Activated T-cell treated with anti-CD3 and anti-CD28 coated beads, Interleukin-2, amount 50 U/mL, for 4 hours (primary cell): Measurements from ENCODE around the gene MORC2. TPM values are rescaled to one million over a fixed set of nuclear protein-coding genes. Genes with fewer than 3 reads are reported as not detected.
A peak's percentile ranks its signal among the peaks of the same experiment; 100 is the strongest.

Experiments used
- ATAC-seq, 2 donors: fragments of 200-7000 bp; cut with Tn5 transposase; one replicate each; pipeline ENCODE4 v1.10.0; 2021
- DNase-seq: peaks from one replicate; pipeline ENCODE4 v3.0.0-alpha.2; 2020
- H3K27me3 Mint-ChIP-seq: one replicate; pipeline ENCODE4 v1.8.0; 2021; ENCODE audit warnings: low read depth, mixed read lengths
- H3K36me3 Mint-ChIP-seq: one replicate; pipeline ENCODE4 v1.8.0; 2022; ENCODE audit warnings: mixed read lengths; ENCODE audit not compliant: insufficient read depth
- H3K4me1 Mint-ChIP-seq: one replicate; pipeline ENCODE4 v1.8.0; 2021; ENCODE audit warnings: low read depth, mixed read lengths
- H3K4me3 Mint-ChIP-seq: one replicate; pipeline ENCODE4 v1.8.0; 2021; ENCODE audit warnings: mild to moderate bottlenecking, moderate library complexity, mixed read lengths
- H3K9me3 Mint-ChIP-seq: one replicate; pipeline ENCODE4 v1.8.0; 2021; ENCODE audit warnings: mixed read lengths
- total RNA-seq, 3 donors: library from RNA; stranded (reverse); gene quantifications; one replicate each; pipeline ENCODE4 v1.2.1, GENCODE V29; 2021

MORC2 gene
- total RNA-seq, result 10 to 100 TPM; 26.9 to 27.7 (median 27.6) TPM

- H3K36me3 Mint-ChIP-seq, result peaks cover 43% of the 10 kb centered on the region
Measured at GRCh38 chr22:30968015-30968923, at the start of gene MORC2. Gene MORC2, minus strand, starts transcription at chr22:30968774. Its CDS starts 885 bp downstream, at chr22:30967889.

GRCh38 chr22:31005535-31005934 lies 37.0 kb upstream of the MORC2 start:
- H3K27me3 Mint-ChIP-seq, result peaks cover 10% of the 10 kb centered on the region
- no peak overlapping the region for H3K4me3 Mint-ChIP-seq
- H3K9me3 Mint-ChIP-seq, result peaks cover 13% of the 10 kb centered on the region
- ATAC-seq, result no peak
- H3K36me3 Mint-ChIP-seq, result no peaks in the 10 kb centered on the region
- DNase-seq, result no peak
- no peaks in the 10 kb centered on the region for H3K4me1 Mint-ChIP-seq

More at GRCh38 chr22:30968015-30968923, at the start of gene MORC2:
- no peak for ATAC-seq
- Mint-ChIP-seq H3K9me3 (peaks cover 25% of the 10 kb centered on the region), H3K27me3 (no peaks in the 10 kb centered on the region), H3K4me3 (peak within 1 kb of the TSS; percentile 87), H3K4me1 (peaks cover 53% of the 10 kb centered on the region)
- DNase-seq, result no peak

GRCh38 chr22:31001124-31001770 lies 32.7 kb upstream of the MORC2 start:
- Mint-ChIP-seq H3K9me3 (peaks cover 10% of the 10 kb centered on the region), H3K27me3 (peaks cover 8% of the 10 kb centered on the region), H3K4me1 (no peaks in the 10 kb centered on the region), H3K36me3 (no peaks in the 10 kb centered on the region), H3K4me3 (no peak overlapping the region)
- ATAC-seq (no peak), DNase-seq (no peak)

GRCh38 chr22:30998329-30998728 lies 29.8 kb upstream of the MORC2 start:
- H3K4me1 Mint-ChIP-seq, result no peaks in the 10 kb centered on the region
- no peak for ATAC-seq
- no peak overlapping the region for H3K4me3 Mint-ChIP-seq

GRCh38 chr22:30996462-30996861 lies 27.9 kb upstream of the MORC2 start:
- Mint-ChIP-seq H3K27me3 (peaks cover 4% of the 10 kb centered on the region), H3K4me1 (no peaks in the 10 kb centered on the region), H3K9me3 (peaks cover 3% of the 10 kb centered on the region), H3K4me3 (no peak overlapping the region), H3K36me3 (no peaks in the 10 kb centered on the region)
- ATAC-seq, result no peak
- DNase-seq, result no peak

More at GRCh38 chr22:30998329-30998728, 29.8 kb upstream of the MORC2 start:
- Mint-ChIP-seq H3K36me3 (no peaks in the 10 kb centered on the region), H3K27me3 (peaks cover 10% of the 10 kb centered on the region), H3K9me3 (no peaks in the 10 kb centered on the region)
- no peak for DNase-seq

- ATAC-seq, result no peak
Measured at GRCh38 chr22:30994960-30995359, 26.4 kb upstream of the MORC2 start.

GRCh38 chr22:30992565-30992964 lies 24.0 kb upstream of the MORC2 start:
- Mint-ChIP-seq H3K9me3 (peaks cover 18% of the 10 kb centered on the region), H3K4me3 (no peak overlapping the region)
- no peak for ATAC-seq

More at GRCh38 chr22:30994960-30995359, 26.4 kb upstream of the MORC2 start:
- H3K27me3 Mint-ChIP-seq, result peaks cover 3% of the 10 kb centered on the region
- H3K4me1 Mint-ChIP-seq, result no peaks in the 10 kb centered on the region
- no peak for DNase-seq
- H3K36me3 Mint-ChIP-seq, result no peaks in the 10 kb centered on the region
- H3K9me3 Mint-ChIP-seq, result peaks cover 9% of the 10 kb centered on the region
- H3K4me3 Mint-ChIP-seq, result no peak overlapping the region

GRCh38 chr22:30990690-30991089 lies 22.1 kb upstream of the MORC2 start:
- ATAC-seq (no peak), DNase-seq (no peak)
- Mint-ChIP-seq H3K4me1 (no peaks in the 10 kb centered on the region), H3K4me3 (no peak overlapping the region), H3K27me3 (peaks cover 3% of the 10 kb centered on the region), H3K36me3 (no peaks in the 10 kb centered on the region), H3K9me3 (peaks cover 26% of the 10 kb centered on the region)

More at GRCh38 chr22:30992565-30992964, 24.0 kb upstream of the MORC2 start:
- no peaks in the 10 kb centered on the region for H3K4me1 Mint-ChIP-seq
- peaks cover 3% of the 10 kb centered on the region for H3K27me3 Mint-ChIP-seq
- H3K36me3 Mint-ChIP-seq, result no peaks in the 10 kb centered on the region
- DNase-seq, result no peak

GRCh38 chr22:30989474-30989873 lies 20.9 kb upstream of the MORC2 start:
- no peak overlapping the region for H3K4me3 Mint-ChIP-seq
- H3K9me3 Mint-ChIP-seq, result peaks cover 31% of the 10 kb centered on the region
- ATAC-seq (no peak), DNase-seq (no peak)
- H3K36me3 Mint-ChIP-seq, result no peaks in the 10 kb centered on the region
- peaks cover 3% of the 10 kb centered on the region for H3K27me3 Mint-ChIP-seq
- no peaks in the 10 kb centered on the region for H3K4me1 Mint-ChIP-seq

- ATAC-seq (no peak), DNase-seq (no peak)
- H3K4me1 Mint-ChIP-seq, result no peaks in the 10 kb centered on the region
- H3K36me3 Mint-ChIP-seq, result no peaks in the 10 kb centered on the region
- H3K9me3 Mint-ChIP-seq, result peaks cover 49% of the 10 kb centered on the region
- H3K27me3 Mint-ChIP-seq, result no peaks in the 10 kb centered on the region
- no peak overlapping the region for H3K4me3 Mint-ChIP-seq
Measured at GRCh38 chr22:30985561-30986208, 17.1 kb upstream of the MORC2 start.

GRCh38 chr22:30984317-30984716 lies 15.7 kb upstream of the MORC2 start:
- peaks cover 53% of the 10 kb centered on the region for H3K9me3 Mint-ChIP-seq

GRCh38 chr22:30982512-30982911 lies 13.9 kb upstream of the MORC2 start:
- H3K9me3 Mint-ChIP-seq, result peaks cover 61% of the 10 kb centered on the region
- no peak for ATAC-seq
- DNase-seq, result no peak
- H3K27me3 Mint-ChIP-seq, result no peaks in the 10 kb centered on the region
- H3K4me3 Mint-ChIP-seq, result no peak overlapping the region
- H3K36me3 Mint-ChIP-seq, result peaks cover 3% of the 10 kb centered on the region
- no peaks in the 10 kb centered on the region for H3K4me1 Mint-ChIP-seq

More at GRCh38 chr22:30984317-30984716, 15.7 kb upstream of the MORC2 start:
- Mint-ChIP-seq H3K27me3 (no peaks in the 10 kb centered on the region), H3K36me3 (peaks cover 3% of the 10 kb centered on the region), H3K4me1 (no peaks in the 10 kb centered on the region), H3K4me3 (no peak overlapping the region)
- ATAC-seq (no peak), DNase-seq (no peak)

- DNase-seq (no peak), ATAC-seq (no peak)
- no peak overlapping the region for H3K4me3 Mint-ChIP-seq
- H3K9me3 Mint-ChIP-seq, result peaks cover 72% of the 10 kb centered on the region
- H3K4me1 Mint-ChIP-seq, result no peaks in the 10 kb centered on the region
- no peaks in the 10 kb centered on the region for H3K27me3 Mint-ChIP-seq
- peaks cover 22% of the 10 kb centered on the region for H3K36me3 Mint-ChIP-seq
Measured at GRCh38 chr22:30979932-30980331, 11.4 kb upstream of the MORC2 start.

- DNase-seq (no peak), ATAC-seq (no peak)
- Mint-ChIP-seq H3K36me3 (peaks cover 36% of the 10 kb centered on the region), H3K9me3 (peaks cover 66% of the 10 kb centered on the region), H3K4me3 (no peak overlapping the region), H3K27me3 (no peaks in the 10 kb centered on the region), H3K4me1 (peaks cover 3% of the 10 kb centered on the region)
Measured at GRCh38 chr22:30978304-30978962, 9.9 kb upstream of the MORC2 start.
